Measurements from ENCODE around the gene CAPN15. TPM values are rescaled to one million over a fixed set of nuclear protein-coding genes. Genes with fewer than 3 reads are reported as not detected.

The CAPN15 gene
- polyA plus RNA-seq, 2 donors = 28.4 to 47.6 TPM

DNA sequence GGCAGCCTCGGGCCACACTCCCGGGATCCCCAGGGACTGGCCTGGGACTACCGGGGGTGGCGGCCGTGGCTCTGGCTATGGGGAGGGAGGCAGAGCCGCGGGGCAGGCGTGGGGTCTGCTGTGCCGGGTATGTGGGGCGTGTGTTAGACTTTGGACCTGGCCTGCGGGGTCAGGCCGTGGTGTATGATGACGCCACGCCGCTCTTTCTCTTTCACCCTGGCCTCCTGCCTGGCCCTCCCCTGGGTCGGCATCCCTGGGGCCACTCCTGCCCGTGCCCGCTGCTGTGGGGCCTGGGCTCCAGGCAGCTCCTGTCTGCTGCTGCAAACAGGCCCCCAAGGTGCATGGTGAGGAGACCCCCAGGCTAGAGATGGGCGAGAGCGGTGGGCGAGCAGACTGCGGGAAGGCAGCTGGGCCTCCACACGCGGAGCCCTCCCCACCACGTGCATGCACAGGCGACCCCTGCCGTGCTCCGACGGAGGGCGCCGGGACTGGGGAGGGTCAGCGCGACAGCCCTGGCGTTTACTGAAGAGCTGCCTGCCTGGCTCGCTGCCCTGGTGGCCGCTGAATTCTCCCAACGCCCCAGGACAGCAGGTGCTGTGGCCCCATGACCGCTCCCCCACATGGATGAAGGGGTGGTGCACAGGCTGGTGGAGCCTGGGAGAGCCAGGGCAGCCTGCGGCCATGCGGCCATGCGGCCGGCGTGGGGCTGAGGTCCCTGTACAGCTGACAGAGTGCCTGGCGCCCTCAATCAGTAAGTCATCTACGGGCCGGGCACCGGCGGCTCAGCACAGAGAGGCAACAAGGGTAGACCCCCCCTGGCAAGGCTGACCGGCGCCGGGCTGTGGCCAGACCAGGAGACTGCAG lies 16.0 kb downstream of the CAPN15 start:
- Histone ChIP-seq H3K27ac (ENCODE audit: low read depth in 2 of 2, low read length in 1 of 2) (no peak overlapping the region), H3K27me3 (ENCODE audit: control insufficient read depth in 1 of 2, insufficient read depth in 2 of 2, low read length in 2 of 2) (no peaks in the 10 kb centered on the region), H3K36me3 (ENCODE audit: control insufficient read depth in 2 of 2, insufficient read depth in 2 of 2, low read length in 1 of 2) (peaks cover 0 to 46% of the 10 kb centered on the region in 2 donors), H3K4me1 (ENCODE audit: control insufficient read depth in 2 of 2, insufficient read depth in 2 of 2, low read length in 1 of 2) (peaks cover 0 to 9% of the 10 kb centered on the region in 2 donors), H3K4me3 (ENCODE audit: low read depth in 1 of 2, low read length in 2 of 2) (no peak overlapping the region), H3K9me3 (ENCODE audit: control insufficient read depth in 2 of 2, insufficient read depth in 1 of 2, low read depth in 1 of 2, low read length in 1 of 2) (no peaks in the 10 kb centered on the region)
- 88 to 90% methylated on average over 47 to 51 of the region's 51 CpGs for WGBS, 2 donors

DNA sequence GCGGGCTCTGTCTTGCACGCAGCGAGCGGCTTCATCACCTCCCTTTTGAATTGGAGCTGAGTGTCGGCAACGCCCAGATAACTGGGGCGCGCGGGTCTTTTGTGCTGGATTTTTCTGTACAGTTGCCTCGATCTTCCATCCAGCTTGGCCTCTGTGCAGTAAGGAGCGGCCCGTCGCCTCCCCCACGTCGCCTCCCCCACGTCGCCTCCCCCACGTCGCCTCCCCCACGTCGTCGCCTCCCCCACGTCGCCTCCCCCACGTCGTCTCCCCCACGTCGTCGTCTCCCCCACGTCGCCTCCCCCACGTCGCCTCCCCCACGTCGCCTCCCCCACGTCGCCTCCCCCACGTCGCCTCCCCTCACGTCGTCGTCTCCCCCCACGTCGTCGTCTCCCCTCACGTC lies 17.0 kb downstream of the CAPN15 start:
- H3K27ac ChIP-seq (ENCODE audit: low read depth in 2 of 2, low read length in 1 of 2) = no peak overlapping the region
- peaks cover 0 to 9% of the 10 kb centered on the region in 2 donors for H3K4me1 ChIP-seq (ENCODE audit: control insufficient read depth in 2 of 2, insufficient read depth in 2 of 2, low read length in 1 of 2)
- peaks cover 0 to 48% of the 10 kb centered on the region in 2 donors for H3K36me3 ChIP-seq (ENCODE audit: control insufficient read depth in 2 of 2, insufficient read depth in 2 of 2, low read length in 1 of 2)
- H3K27me3 ChIP-seq (ENCODE audit: control insufficient read depth in 1 of 2, insufficient read depth in 2 of 2, low read length in 2 of 2) = no peaks in the 10 kb centered on the region
- H3K4me3 ChIP-seq (ENCODE audit: low read depth in 1 of 2, low read length in 2 of 2) = no peak overlapping the region
- 94 to 95% methylated on average over 42 to 46 of the region's 46 CpGs for WGBS, 2 donors
- H3K9me3 ChIP-seq (ENCODE audit: control insufficient read depth in 2 of 2, insufficient read depth in 1 of 2, low read depth in 1 of 2, low read length in 1 of 2) = no peaks in the 10 kb centered on the region

- Histone ChIP-seq H3K4me3 (ENCODE audit: low read depth in 1 of 2, low read length in 2 of 2) (no peak overlapping the region), H3K36me3 (ENCODE audit: control insufficient read depth in 2 of 2, insufficient read depth in 2 of 2, low read length in 1 of 2) (peaks cover 0 to 57% of the 10 kb centered on the region in 2 donors)
- WGBS, 2 donors = 69 to 70% methylated on average over 58 to 60 of the region's 60 CpGs
Observed at GRCh38 chr16:546909-547770, 19.6 kb downstream of the CAPN15 start.

DNA sequence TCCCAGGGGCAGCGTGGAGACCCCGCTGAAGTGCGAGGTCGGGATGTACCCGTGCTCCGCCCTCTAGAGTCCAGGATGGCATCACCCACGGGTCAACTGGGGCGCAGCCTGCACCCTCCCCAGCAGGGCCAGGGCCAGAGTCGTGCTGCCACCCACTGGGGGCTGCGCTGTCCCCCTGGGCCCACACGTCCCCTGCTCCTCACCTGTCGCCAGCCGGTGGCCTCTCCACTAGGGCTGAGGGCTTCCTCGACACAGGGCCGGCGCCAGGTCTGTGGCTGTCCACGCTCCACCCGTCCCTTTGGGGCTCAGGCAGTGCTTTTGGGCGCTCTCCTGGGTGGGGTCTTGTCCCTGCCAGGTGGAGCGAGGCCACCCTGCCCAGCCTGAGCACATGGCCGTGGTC lies 21.1 kb downstream of the CAPN15 start:
- Histone ChIP-seq H3K4me3 (ENCODE audit: low read depth in 1 of 2, low read length in 2 of 2) (no peak overlapping the region), H3K27me3 (ENCODE audit: control insufficient read depth in 1 of 2, insufficient read depth in 2 of 2, low read length in 2 of 2) (no peaks in the 10 kb centered on the region), H3K9me3 (ENCODE audit: control insufficient read depth in 2 of 2, insufficient read depth in 1 of 2, low read depth in 1 of 2, low read length in 1 of 2) (no peaks in the 10 kb centered on the region), H3K36me3 (ENCODE audit: control insufficient read depth in 2 of 2, insufficient read depth in 2 of 2, low read length in 1 of 2) (peaks cover 0 to 58% of the 10 kb centered on the region in 2 donors), H3K27ac (ENCODE audit: low read depth in 2 of 2, low read length in 1 of 2) (no peak overlapping the region), H3K4me1 (ENCODE audit: control insufficient read depth in 2 of 2, insufficient read depth in 2 of 2, low read length in 1 of 2) (peaks cover 0 to 9% of the 10 kb centered on the region in 2 donors)
- 94 to 95% methylated on average over 20 to 21 of the region's 21 CpGs for WGBS, 2 donors

More at GRCh38 chr16:546909-547770, 19.6 kb downstream of the CAPN15 start:
- peaks cover 0 to 9% of the 10 kb centered on the region in 2 donors for H3K4me1 ChIP-seq (ENCODE audit: control insufficient read depth in 2 of 2, insufficient read depth in 2 of 2, low read length in 1 of 2)
- no peaks in the 10 kb centered on the region for H3K9me3 ChIP-seq (ENCODE audit: control insufficient read depth in 2 of 2, insufficient read depth in 1 of 2, low read depth in 1 of 2, low read length in 1 of 2)
- H3K27me3 ChIP-seq (ENCODE audit: control insufficient read depth in 1 of 2, insufficient read depth in 2 of 2, low read length in 2 of 2) = no peaks in the 10 kb centered on the region
- no peak overlapping the region for H3K27ac ChIP-seq (ENCODE audit: low read depth in 2 of 2, low read length in 1 of 2)

DNA sequence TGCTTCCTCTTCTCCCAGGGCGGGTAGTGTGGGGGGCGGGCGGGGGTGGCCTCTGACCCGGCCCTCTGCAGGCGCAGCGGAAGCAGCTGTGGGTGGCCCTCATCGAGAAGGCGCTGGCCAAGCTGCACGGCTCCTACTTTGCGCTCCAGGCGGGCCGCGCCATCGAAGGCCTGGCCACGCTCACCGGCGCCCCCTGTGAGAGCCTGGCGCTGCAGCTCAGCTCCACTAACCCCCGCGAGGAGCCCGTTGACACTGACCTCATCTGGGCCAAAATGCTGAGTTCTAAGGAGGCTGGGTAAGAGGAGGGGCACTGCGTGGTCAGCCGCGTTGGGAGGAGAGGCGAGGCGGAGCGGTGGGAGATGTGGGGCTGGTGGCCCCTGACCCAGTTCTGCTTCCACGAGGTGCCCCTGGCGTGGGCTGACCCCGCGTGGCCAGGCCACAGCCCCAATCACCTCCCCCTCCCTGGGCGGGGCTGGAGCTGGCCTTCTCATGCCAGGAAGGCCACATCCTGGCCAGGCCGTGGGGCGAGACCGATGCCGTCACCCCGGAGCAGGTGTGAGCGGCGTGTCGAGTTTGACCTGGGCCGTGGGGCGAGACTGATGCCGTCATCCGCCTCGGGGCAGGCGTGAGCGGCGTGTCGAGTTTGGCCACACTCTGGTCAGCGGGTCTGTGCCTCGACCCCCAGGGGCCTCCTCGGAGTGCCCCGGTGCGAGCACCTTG lies 22.2 kb downstream of the CAPN15 start:
- Histone ChIP-seq H3K4me1 (ENCODE audit: control insufficient read depth in 2 of 2, insufficient read depth in 2 of 2, low read length in 1 of 2) (peaks cover 2 to 12% of the 10 kb centered on the region in 2 donors), H3K4me3 (ENCODE audit: low read depth in 1 of 2, low read length in 2 of 2) (no peak overlapping the region), H3K36me3 (ENCODE audit: control insufficient read depth in 2 of 2, insufficient read depth in 2 of 2, low read length in 1 of 2) (peaks cover 0 to 57% of the 10 kb centered on the region in 2 donors), H3K9me3 (ENCODE audit: control insufficient read depth in 2 of 2, insufficient read depth in 1 of 2, low read depth in 1 of 2, low read length in 1 of 2) (no peaks in the 10 kb centered on the region), H3K27ac (ENCODE audit: low read depth in 2 of 2, low read length in 1 of 2) (no peak overlapping the region), H3K27me3 (ENCODE audit: control insufficient read depth in 1 of 2, insufficient read depth in 2 of 2, low read length in 2 of 2) (no peaks in the 10 kb centered on the region)
- WGBS, 2 donors = 93 to 95% methylated on average over 54 of the region's 54 CpGs

GRCh38 chr16:551210-551609 lies 23.7 kb downstream of the CAPN15 start:
- Histone ChIP-seq H3K4me1 (ENCODE audit: control insufficient read depth in 2 of 2, insufficient read depth in 2 of 2, low read length in 1 of 2) (peaks cover 4 to 15% of the 10 kb centered on the region in 2 donors), H3K9me3 (ENCODE audit: control insufficient read depth in 2 of 2, insufficient read depth in 1 of 2, low read depth in 1 of 2, low read length in 1 of 2) (no peaks in the 10 kb centered on the region), H3K36me3 (ENCODE audit: control insufficient read depth in 2 of 2, insufficient read depth in 2 of 2, low read length in 1 of 2) (peaks cover 0 to 54% of the 10 kb centered on the region in 2 donors), H3K27me3 (ENCODE audit: control insufficient read depth in 1 of 2, insufficient read depth in 2 of 2, low read length in 2 of 2) (no peaks in the 10 kb centered on the region), H3K4me3 (ENCODE audit: low read depth in 1 of 2, low read length in 2 of 2) (no peak overlapping the region), H3K27ac (ENCODE audit: low read depth in 2 of 2, low read length in 1 of 2) (no peak overlapping the region)
- WGBS, 2 donors = 97 to 98% methylated on average over 28 of the region's 28 CpGs

- no peak overlapping the region for H3K4me3 ChIP-seq (ENCODE audit: low read depth in 1 of 2, low read length in 2 of 2)
- no peaks in the 10 kb centered on the region for H3K27me3 ChIP-seq (ENCODE audit: control insufficient read depth in 1 of 2, insufficient read depth in 2 of 2, low read length in 2 of 2)
- peaks cover 0 to 48% of the 10 kb centered on the region in 2 donors for H3K36me3 ChIP-seq (ENCODE audit: control insufficient read depth in 2 of 2, insufficient read depth in 2 of 2, low read length in 1 of 2)
- no peak overlapping the region for H3K27ac ChIP-seq (ENCODE audit: low read depth in 2 of 2, low read length in 1 of 2)
- 96 to 99% methylated on average over 30 to 35 of the region's 35 CpGs for WGBS, 2 donors
- no peaks in the 10 kb centered on the region for H3K9me3 ChIP-seq (ENCODE audit: control insufficient read depth in 2 of 2, insufficient read depth in 1 of 2, low read depth in 1 of 2, low read length in 1 of 2)
- H3K4me1 ChIP-seq (ENCODE audit: control insufficient read depth in 2 of 2, insufficient read depth in 2 of 2, low read length in 1 of 2) = peaks cover 4 to 10% of the 10 kb centered on the region in 2 donors
Observed at GRCh38 chr16:552171-552570, 24.7 kb downstream of the CAPN15 start.

DNA sequence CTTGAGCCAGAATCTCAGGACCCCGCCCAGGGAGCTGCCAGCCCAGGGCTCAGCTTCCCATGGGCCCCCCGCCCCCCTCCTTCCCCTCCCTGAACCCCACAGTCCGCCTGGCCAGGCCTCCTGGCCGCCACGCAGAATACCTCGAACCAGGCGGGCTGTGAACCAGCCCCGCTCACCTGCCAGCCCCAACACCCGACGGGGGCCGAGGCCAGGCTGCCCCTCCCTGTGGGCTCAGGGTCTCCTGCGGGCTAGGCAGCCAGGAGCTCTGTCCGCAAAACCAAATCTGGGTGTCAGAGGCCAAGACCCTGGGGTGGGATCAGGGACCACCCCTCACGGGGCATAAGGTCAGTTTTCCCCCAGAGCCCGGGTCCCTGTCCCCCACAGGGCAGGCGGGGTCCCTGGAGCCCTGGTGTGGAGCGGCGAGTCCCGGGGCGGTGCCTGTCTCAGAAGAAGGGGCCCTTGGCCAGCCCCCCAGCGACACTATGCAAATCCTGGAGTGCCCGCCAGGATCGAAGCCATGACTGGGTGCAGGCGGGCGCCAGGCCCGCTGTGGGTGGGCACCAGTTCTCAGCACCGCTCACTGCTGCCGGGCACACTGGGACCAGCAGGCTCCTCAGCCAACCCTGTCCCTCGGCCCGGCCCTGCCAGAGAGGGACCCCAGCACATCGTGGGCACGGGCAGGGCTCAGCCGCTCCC lies 26.2 kb downstream of the CAPN15 start:
- Histone ChIP-seq H3K4me3 (ENCODE audit: low read depth in 1 of 2, low read length in 2 of 2) (no peak overlapping the region), H3K36me3 (ENCODE audit: control insufficient read depth in 2 of 2, insufficient read depth in 2 of 2, low read length in 1 of 2) (peaks cover 0 to 32% of the 10 kb centered on the region in 2 donors), H3K27ac (ENCODE audit: low read depth in 2 of 2, low read length in 1 of 2) (no peak overlapping the region), H3K4me1 (ENCODE audit: control insufficient read depth in 2 of 2, insufficient read depth in 2 of 2, low read length in 1 of 2) (peaks cover 6% of the 10 kb centered on the region in 2 donors), H3K9me3 (ENCODE audit: control insufficient read depth in 2 of 2, insufficient read depth in 1 of 2, low read depth in 1 of 2, low read length in 1 of 2) (no peaks in the 10 kb centered on the region), H3K27me3 (ENCODE audit: control insufficient read depth in 1 of 2, insufficient read depth in 2 of 2, low read length in 2 of 2) (no peaks in the 10 kb centered on the region)
- 89% methylated on average over 29 to 33 of the region's 33 CpGs for WGBS, 2 donors

- no peaks in the 10 kb centered on the region for H3K9me3 ChIP-seq (ENCODE audit: control insufficient read depth in 2 of 2, insufficient read depth in 1 of 2, low read depth in 1 of 2, low read length in 1 of 2)
- WGBS, 2 donors = 73 to 77% methylated on average over 11 of the region's 11 CpGs
- peaks cover 6 to 7% of the 10 kb centered on the region in 2 donors for H3K4me1 ChIP-seq (ENCODE audit: control insufficient read depth in 2 of 2, insufficient read depth in 2 of 2, low read length in 1 of 2)
- H3K27me3 ChIP-seq (ENCODE audit: control insufficient read depth in 1 of 2, insufficient read depth in 2 of 2, low read length in 2 of 2) = peaks cover 0 to 3% of the 10 kb centered on the region in 2 donors
- H3K27ac ChIP-seq (ENCODE audit: low read depth in 2 of 2, low read length in 1 of 2) = no peak overlapping the region
- peaks cover 0 to 28% of the 10 kb centered on the region in 2 donors for H3K36me3 ChIP-seq (ENCODE audit: control insufficient read depth in 2 of 2, insufficient read depth in 2 of 2, low read length in 1 of 2)
- H3K4me3 ChIP-seq (ENCODE audit: low read depth in 1 of 2, low read length in 2 of 2) = no peak overlapping the region
Observed at GRCh38 chr16:554297-554621, 26.7 kb downstream of the CAPN15 start.

All from esophagus (tissue), 2 donors.